HG03378 (cell line): ENCODE results near the gene AFG3L2.

Source experiments
- ATAC-seq: cut with Tn5 transposase; IDR thresholded peaks from one replicate; pipeline ENCODE4 v1.9.1; 2021; ENCODE audit warnings: mild to moderate bottlenecking, moderate library complexity; ENCODE audit not compliant: unreplicated experiment

Gene AFG3L2

DNA sequence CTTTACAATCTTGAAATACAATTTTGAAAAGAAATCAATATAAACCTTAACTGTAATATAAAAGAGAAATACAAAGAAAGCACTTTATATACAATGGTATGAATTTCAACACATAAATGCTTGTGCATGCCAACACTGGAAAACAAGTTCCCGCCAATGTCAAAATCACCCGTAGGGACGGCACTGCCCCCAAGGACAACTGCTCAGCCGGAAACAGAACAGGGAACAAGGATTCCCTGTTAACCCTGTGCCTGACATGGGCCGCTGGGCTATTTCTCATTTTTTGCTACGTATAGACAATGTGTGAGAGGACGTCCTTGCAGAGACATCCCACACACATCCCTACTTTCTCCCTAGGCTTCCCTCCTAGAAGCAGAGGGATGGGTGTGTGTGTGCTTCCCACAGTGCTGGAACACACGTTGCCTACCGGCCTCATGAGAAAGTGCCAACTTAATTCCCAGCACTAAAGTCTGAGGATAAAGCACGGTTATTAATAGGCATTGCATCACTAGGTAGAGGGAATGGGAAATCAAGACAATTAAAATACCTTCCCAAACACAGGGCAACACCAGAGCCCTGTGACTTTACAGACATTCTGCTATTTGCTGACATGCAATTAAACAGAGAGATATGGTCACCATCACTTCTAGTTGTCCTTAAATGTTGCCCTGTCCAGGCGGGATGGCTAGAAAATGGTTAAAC is 14.4 kb downstream of the AFG3L2 start:
- ATAC-seq, result no peak

DNA sequence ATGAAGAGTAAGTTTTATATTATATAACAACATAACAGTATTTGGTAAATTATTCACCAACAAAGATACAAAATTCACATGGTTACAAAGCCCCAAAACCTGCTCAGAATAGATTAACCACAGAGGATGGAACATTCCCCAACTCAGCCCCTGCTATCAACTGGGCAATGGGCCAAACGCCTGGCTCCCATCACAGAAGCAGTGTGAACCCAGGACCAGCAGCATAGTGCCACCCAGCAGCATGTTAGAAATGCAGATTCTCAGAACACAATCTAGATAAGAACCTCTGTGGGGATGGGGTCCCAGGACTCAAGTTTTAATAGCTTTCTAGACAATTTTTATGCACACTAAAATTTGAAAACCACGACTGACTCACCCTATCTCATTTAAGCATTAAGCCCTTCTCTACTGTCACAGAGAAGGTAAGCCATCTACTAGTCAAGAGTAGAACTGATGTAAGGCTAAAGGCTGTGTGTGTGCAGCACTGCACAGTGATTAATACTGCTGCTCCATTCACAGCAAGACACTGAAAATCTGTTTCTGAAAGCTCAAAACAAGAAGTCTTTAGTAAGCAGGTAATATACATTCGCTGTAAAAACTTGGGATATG is 15.2 kb downstream of the AFG3L2 start:
- ATAC-seq, result peak; percentile 34

GRCh38 chr18:12359515-12359927 is 17.5 kb downstream of the AFG3L2 start:
- ATAC-seq, result no peak

GRCh38 chr18:12352188-12352587 is 24.8 kb downstream of the AFG3L2 start:
- ATAC-seq, result no peak

GRCh38 chr18:12347895-12348294 is 29.1 kb downstream of the AFG3L2 start:
- ATAC-seq, result no peak

- no peak for ATAC-seq
Measured at GRCh38 chr18:12346240-12346565, 30.8 kb downstream of the AFG3L2 start.

DNA sequence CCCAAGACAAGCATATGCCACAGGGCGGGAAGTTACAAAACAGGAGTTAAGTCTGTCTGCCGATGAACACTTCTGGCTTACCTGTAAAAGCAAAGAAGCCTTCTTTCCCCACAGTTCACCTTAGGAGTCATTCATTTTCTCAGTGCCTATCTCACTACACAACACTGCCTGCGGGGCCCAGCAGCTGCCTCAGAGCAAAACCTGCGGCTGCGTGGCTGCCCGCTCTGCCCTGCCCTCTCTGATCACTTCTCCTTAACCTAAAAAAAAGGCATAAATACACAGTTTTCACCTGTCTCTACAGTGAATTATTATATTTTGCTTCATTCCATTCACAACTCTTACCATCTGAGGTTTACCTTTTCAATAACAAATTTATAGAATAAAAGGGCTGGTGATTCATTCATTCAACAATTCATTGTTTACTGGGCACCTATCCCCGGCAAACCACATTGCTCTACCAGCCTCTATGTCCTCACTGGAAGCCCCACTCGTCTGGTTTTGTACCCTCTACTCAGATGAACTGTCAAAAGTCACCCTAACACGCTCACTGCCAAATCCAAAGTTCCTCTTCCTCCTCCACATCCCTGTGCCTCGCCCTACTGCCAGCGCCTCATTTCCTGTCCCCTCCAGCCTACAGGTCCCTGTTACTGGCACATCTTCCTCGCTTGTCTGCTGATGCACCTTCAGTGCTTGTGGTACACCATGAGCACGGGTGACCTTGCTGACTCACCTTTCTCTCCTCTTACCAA is 31.4 kb downstream of the AFG3L2 start:
- no peak for ATAC-seq

DNA sequence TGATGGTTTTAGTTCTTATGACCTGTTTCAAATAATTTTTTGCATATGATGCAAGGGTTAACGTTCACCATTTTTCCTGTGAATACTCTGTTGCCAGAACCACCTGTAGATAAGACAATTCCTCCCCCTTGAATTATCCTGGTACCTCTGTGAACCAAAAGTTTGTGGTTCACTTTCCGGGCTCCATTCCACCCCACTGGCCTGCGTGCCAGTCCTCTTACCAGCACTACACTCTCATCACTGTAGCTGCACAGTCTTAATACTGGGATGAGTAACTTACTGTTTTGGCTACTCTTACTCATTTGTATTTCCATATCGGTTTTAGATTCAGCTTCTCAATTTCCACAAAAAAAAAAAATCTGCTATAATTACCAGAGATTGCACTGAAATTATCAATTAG is 34.4 kb downstream of the AFG3L2 start:
- no peak for ATAC-seq

- ATAC-seq, result no peak
Measured at GRCh38 chr18:12340945-12341660, 35.9 kb downstream of the AFG3L2 start.

GRCh38 chr18:12338382-12338781 is 38.6 kb downstream of the AFG3L2 start:
- no peak for ATAC-seq

GRCh38 chr18:12336887-12337286 is 40.1 kb downstream of the AFG3L2 start:
- no peak for ATAC-seq

GRCh38 chr18:12336171-12336613 is 40.8 kb downstream of the AFG3L2 start:
- no peak for ATAC-seq

- ATAC-seq, result no peak
Measured at GRCh38 chr18:12335503-12335902, 41.5 kb downstream of the AFG3L2 start.

DNA sequence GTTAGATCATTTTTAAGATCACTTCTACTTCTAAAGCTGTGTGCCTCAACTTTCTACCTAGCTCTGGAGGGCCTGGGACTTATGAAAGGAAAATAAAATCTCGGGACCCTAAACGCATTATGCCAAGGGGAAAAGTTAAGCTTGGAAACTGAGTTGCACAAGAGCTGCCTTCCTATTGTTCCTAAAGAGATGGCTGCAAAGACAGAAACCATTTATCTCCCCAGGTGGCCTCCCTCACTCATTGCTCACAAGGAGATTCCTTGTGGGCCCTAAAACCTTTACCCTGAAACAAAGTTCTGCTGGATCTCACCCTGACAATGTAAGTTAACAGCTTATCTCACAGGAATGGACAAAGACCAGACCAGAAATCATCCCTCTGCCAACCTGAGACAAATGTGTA is 42.2 kb downstream of the AFG3L2 start:
- ATAC-seq, result no peak

GRCh38 chr18:12334366-12334808 is 42.6 kb downstream of the AFG3L2 start:
- no peak for ATAC-seq

DNA sequence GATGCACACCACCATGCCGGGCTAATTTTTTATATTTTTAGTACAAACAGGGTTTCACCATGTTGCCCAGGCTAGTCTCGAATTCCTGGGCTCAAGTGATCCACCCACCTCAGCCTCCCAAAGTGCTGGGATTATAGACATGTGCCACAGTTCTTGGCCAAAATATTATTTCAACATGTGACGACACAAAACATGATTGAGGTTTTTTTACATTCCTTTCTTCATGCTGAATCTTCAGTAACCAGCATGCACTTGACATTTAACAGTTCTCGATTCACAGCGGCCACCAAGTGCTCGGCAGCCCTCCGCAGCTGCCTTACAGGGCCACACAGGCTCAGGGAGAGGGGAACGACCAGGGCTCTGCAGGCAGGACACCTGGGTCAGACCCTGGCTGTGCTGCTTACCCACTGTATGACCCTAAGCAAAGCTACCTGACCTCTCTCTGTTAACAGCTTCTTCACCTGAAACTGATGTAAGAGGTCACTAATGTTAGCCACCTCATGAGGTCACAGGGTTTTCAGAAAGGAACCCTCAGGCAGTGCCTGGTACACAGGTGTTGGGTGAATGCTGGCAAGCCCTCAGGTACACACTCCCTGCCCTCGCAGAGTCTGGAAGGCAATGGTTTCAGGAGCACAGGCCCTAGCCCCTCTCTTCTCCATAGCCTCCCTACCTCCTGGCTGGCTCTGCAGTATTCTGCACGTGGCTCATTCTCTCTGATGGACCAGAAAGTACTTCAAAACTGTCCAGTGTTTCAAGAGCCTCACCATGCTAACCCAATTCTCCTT is 43.3 kb downstream of the AFG3L2 start:
- ATAC-seq, result no peak

GRCh38 chr18:12330766-12331165 is 46.3 kb downstream of the AFG3L2 start:
- ATAC-seq, result no peak

DNA sequence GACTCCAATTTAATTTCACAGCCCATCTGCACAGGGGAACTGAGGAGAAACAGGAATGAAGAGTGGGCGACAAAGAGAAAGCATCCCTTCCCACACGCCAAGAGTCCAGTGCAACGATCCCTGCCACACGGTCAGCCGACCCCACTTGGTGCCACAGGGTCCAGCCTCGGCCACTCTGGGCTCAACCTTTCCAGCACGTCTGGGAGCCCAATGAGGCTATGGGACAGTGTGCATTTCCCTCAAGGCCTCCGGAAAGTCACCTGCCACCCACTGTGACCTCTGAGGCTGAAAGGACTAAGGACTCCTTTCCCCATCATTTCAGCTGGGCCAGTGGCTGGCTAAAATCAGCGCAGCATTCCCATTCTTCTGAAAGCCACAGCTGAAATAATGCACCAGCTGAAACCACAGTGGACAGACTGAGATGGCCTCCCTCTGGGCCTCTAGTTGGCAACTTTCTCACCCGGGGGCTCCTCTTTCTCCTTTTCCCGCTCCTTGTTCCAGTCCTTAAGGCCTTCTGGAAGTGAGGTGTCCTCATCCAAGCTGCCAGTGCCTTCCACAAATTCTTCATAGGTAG is 47.8 kb downstream of the AFG3L2 start:
- no peak for ATAC-seq

DNA sequence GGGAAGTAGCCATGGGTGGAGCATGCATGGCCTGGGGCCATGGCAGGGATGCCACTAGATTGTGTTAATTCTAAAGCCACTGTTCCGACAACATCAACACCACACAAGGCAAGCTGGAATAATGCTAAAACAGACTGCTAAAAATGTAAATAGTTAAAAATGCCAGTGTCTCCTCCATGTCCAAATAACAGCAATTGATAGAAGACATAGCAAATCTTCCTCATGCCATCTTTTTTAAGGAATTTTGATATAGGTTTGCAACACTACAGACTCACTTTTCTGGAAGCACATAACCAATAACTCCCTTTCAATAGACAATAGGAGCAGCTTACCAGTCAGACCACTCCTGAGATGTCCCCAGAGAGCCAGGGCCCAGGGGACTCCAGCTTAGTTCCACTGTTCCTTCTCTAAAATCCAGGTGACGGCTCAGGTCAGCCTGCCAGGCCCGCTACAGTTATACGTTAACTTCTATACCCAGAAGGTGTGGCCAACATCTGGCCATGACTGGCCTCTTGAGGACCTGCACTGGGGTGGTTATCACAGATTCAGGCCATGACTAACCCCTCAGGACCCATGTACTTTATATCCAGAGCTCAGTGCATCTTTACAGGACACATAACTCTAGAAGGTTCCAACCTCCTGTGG is 48.7 kb downstream of the AFG3L2 start:
- no peak for ATAC-seq
